Mucosa of rectum (tissue), 2 donors: ENCODE data around the gene IKZF1.
A peak's percentile ranks its signal among the peaks of the same experiment; 100 is the strongest.

Source experiments
- H3K27ac ChIP-seq, 2 donors: one replicate each; pipeline ENCODE4 v1.7.0; 2013; ENCODE audit warnings: inconsistent platforms in 2 of 2, low read depth in 2 of 2, low read length in 2 of 2
- H3K27me3 ChIP-seq, 2 donors: one replicate each; pipeline ENCODE4 v1.7.0; 2013; ENCODE audit warnings: low read length in 2 of 2; ENCODE audit not compliant: control insufficient read depth in 2 of 2, insufficient read depth in 2 of 2
- H3K36me3 ChIP-seq, 2 donors: one replicate each; pipeline ENCODE4 v1.7.0; 2013; ENCODE audit warnings: low read length in 2 of 2; ENCODE audit not compliant: control insufficient read depth in 2 of 2, insufficient read depth in 2 of 2
- H3K4me1 ChIP-seq, 2 donors: one replicate each; pipeline ENCODE4 v1.7.0; 2013; ENCODE audit warnings: low read length in 2 of 2, mild to moderate bottlenecking in 1 of 2; ENCODE audit not compliant: control insufficient read depth in 2 of 2, insufficient read depth in 2 of 2
- H3K4me3 ChIP-seq, 2 donors: one replicate each; pipeline ENCODE4 v1.7.0; 2013; ENCODE audit warnings: low read length in 2 of 2
- H3K9ac ChIP-seq, 2 donors: one replicate each; pipeline ENCODE4 v1.7.0; 2013; ENCODE audit warnings: low read length in 2 of 2, low read depth in 1 of 2, mild to moderate bottlenecking in 1 of 2
- H3K9me3 ChIP-seq, 2 donors: one replicate each; pipeline ENCODE4 v1.7.0; 2013; ENCODE audit warnings: low read length in 2 of 2; ENCODE audit not compliant: control insufficient read depth in 2 of 2
- donor health status: healthy.
- donor health status: Normal muscosa, but diverticular disease.

The IKZF1 gene

DNA sequence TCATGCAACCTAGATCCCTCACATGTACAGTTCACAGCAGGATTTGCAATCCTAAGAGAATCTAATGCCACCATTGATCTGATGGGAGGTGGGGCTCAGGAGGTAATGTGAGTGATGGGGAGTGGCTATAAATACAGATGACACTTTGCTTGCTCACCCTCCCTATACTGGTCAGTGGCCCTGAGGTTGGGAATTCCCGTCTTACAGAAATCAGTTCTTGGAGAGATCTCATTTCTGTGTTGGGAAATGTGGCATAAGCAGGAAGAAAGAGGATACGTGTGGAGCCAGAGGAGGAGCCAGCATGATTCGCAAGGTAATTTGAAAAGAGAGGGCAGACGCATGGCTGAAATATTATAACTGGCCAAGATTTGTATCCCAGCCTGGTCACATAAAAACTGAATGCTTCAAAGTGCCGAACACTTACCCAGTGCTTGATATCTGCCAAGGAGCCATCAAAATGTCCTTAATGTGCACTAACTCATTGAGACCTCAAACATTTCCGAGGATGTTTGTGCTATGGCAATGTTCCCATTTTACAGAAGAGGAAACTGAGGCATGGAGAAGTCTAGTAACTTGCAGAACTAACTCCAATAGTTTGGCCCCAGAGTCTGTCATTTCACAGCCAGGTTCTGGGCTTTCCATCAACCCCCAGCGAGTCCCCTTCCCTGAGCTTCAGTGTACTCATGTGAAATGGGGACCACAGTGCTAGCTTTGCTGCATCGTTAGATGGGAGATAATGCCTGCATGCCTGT, 5.5 kb upstream of the IKZF1 start:
- H3K36me3 ChIP-seq, result no peaks in the 10 kb centered on the region
- peaks cover 0 to 3% of the 10 kb centered on the region in 2 donors for H3K27me3 ChIP-seq
- H3K27ac ChIP-seq, result no peak overlapping the region
- no peak overlapping the region for H3K9ac ChIP-seq
- H3K4me3 ChIP-seq, result no peak overlapping the region
- H3K4me1 ChIP-seq, result no peaks in the 10 kb centered on the region
- no peaks in the 10 kb centered on the region for H3K9me3 ChIP-seq

DNA sequence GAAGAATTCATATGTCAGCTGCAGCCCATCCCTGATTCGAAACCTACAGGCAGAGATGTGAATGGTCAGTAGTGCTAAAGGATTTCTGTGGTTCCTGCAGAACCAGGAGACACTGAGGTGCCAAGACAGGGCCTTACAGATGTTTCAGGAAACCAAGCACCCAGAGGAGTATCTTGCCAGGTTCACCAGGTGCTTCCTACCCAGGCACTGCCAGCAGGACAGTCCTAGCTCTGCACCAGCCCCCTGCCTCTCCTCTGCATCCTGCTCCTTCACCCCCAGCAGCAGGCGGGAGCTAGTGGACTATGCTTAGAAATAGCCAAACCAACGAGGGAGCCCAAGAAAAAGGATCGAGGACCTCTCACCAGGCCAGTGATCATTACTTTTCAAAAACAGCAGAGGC, 4.2 kb upstream of the IKZF1 start:
- Histone ChIP-seq H3K27ac (no peak overlapping the region), H3K9me3 (no peaks in the 10 kb centered on the region), H3K36me3 (no peaks in the 10 kb centered on the region), H3K9ac (no peak overlapping the region), H3K4me1 (no peaks in the 10 kb centered on the region), H3K4me3 (no peak overlapping the region), H3K27me3 (peaks cover 4 to 9% of the 10 kb centered on the region in 2 donors)

DNA sequence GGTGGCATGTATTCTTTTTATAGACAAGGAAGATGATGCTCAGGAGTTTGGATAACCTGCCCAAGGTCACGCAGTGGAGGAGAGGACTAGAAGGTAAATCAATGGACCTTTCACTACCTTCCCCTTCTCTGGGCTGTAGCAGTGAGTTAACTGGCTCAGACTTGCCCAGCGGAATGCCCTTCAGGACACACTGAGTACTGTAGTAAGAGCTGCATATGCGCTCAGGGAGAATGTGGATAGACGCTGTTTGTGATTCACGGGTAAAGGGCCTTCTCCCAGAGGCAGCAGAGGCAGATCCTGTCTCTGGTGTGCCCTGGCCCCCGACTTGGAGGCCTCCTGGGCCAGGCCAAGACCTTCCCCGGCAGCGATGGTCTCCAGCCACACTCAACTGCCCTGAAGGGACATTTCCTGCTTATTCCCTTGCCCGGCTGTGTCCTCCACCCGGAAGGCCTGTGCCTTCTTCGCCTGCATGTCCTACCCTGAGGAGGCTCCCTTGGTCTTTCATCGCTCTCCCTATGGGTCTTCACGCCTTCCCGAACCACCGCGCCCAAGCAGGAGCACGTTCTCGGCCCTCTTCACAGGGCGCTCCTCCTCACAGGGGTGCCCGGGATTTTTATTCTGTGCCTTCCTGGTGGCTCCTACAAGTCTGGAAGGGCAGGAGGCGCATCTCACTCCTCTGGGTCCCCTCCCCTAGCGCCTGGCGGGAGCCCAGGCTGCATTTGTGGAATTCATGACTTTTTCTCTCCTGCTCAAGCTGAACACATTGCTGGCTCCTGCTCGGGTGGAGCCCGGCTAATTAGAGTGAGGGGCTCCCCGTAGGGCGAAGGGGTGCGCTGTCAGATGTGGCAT, 1.8 kb upstream of the IKZF1 start:
- Histone ChIP-seq H3K9me3 (no peaks in the 10 kb centered on the region), H3K9ac (no peak overlapping the region), H3K27me3 (peaks cover 7 to 13% of the 10 kb centered on the region in 2 donors), H3K4me1 (no peaks in the 10 kb centered on the region), H3K4me3 (no peak overlapping the region), H3K27ac (no peak overlapping the region), H3K36me3 (no peaks in the 10 kb centered on the region)

DNA sequence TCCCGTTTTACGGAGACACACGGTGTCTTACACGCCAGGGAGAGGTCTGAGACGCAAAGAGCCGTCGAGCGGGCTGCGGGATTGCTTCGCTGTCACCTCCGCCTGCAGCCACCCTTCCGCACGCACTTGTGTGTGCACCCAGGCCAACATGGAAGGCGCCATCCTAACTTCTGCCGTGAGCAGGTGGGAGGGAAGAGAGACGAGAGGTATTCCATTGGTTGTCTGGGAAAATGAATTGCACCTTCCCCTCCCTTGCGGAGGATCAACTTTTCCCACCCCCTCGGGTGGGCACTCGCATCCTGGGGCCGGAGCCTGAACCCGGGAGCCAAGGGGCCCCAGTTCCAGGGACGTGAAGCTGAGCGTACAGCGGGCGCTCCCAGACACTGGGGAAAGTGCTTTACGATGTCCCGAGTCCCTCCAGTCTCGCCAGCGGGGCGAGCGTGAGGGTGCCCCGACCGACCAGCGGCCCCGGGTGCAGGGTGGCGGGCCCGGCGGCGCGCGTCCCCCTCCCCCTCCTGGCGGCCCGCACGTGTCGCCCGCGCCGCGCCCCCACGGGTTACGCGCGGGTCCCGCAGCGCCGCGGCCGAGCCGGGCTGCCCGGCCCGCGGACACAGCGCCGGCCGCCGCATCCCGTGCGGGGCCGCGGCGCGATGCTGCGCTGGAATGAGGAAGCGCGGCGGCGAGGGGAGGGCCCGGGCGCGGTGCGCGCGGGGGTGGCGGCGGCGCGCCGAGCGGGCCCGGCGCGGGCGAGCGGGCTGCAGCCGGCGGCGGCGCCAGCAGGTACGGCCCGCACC, 984 bp upstream of the IKZF1 start:
- H3K36me3 ChIP-seq, result no peaks in the 10 kb centered on the region
- H3K9ac ChIP-seq, result no peak overlapping the region
- H3K4me3 ChIP-seq, result peak overlapping the region in 1 of 2 donors; percentile 41
- peaks cover 7 to 13% of the 10 kb centered on the region in 2 donors for H3K27me3 ChIP-seq
- H3K27ac ChIP-seq, result peak overlapping the region in 1 of 2 donors; percentile 56
- no peaks in the 10 kb centered on the region for H3K9me3 ChIP-seq
- H3K4me1 ChIP-seq, result no peaks in the 10 kb centered on the region

DNA sequence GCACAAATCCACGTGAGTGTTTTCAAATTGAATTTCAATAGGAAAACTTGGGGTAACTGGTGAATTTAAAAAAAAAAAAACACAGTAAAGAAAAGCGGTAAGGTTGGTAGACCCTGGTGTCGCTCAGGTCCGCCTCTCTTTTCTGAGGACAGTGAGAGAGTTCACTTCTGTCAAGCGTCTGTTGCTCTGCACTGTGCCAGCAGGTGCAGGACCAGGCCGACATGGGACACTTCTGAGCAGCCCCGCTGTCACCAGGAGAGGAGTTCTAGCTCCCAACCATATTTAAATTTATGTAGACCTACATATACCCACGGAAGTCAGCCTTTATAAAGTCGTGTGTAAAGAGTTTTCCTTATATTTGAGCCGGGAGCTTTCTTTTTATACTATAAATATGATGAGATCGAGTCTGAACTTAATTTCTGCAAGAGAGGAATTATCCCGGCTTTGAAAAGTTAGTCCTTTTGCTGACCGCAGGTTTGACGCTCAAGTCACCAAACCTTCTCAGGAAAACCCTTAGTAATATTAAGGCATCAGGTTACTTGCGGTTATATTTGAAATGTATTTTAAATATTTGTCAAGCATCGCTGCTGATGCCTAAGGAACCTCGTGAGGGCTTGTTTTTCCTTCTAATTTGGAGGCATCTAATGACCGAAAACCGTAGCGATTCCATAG, 531 bp downstream of the IKZF1 start:
- Histone ChIP-seq H3K9me3 (no peaks in the 10 kb centered on the region), H3K27ac (peak overlapping the region; percentile 56 to 74), H3K36me3 (no peaks in the 10 kb centered on the region), H3K4me1 (no peaks in the 10 kb centered on the region), H3K9ac (peak overlapping the region; percentile 65 to 74), H3K4me3 (peak overlapping the region; percentile 58 to 79), H3K27me3 (peaks cover 8 to 13% of the 10 kb centered on the region in 2 donors)

DNA sequence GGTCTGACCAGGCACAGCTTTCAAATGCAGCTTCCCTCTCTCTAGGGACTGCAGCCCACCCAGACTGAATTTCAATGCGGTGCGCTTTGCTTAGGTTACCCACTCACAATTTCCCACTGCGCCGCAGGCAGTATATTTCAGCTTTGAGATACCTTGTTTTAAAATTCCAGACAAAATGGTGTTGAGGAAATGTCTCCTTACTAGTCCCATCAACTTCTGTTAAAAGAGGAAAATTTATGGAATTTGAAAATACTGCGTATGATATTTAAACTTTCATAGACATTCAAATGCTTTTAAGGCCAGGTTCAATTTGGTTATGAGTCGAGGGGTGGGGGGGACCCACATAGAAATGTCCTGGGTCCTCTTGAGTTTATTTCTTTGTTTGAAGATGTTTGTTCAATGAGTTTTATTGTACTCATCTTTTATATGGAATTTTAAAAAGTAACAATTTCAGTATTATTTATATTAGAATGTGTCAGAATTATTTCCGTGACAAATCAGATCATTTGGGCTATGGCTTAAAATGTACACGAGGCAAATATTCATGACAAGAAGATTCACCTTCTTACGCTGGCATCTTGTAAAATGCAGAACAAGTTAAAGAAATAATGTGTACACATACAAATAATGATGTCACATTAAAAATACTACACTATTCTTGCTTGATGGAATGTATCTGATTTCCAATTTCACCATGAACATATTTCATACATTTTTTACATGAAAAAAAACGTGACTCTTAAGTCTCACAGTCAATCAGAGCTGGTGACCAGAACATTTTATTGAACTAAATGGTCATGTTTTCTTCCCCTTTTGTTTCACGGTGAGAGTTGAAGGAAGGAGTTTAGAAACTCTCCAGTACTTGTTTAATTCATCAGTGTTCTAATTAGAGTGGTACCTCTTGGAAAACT, 1.3 kb downstream of the IKZF1 start:
- Histone ChIP-seq H3K9ac (peak overlapping the region; percentile 65 to 74), H3K27me3 (peaks cover 8 to 13% of the 10 kb centered on the region in 2 donors), H3K4me3 (peak overlapping the region; percentile 58 to 79), H3K27ac (peak overlapping the region; percentile 56 to 74), H3K36me3 (no peaks in the 10 kb centered on the region), H3K9me3 (no peaks in the 10 kb centered on the region), H3K4me1 (no peaks in the 10 kb centered on the region)

DNA sequence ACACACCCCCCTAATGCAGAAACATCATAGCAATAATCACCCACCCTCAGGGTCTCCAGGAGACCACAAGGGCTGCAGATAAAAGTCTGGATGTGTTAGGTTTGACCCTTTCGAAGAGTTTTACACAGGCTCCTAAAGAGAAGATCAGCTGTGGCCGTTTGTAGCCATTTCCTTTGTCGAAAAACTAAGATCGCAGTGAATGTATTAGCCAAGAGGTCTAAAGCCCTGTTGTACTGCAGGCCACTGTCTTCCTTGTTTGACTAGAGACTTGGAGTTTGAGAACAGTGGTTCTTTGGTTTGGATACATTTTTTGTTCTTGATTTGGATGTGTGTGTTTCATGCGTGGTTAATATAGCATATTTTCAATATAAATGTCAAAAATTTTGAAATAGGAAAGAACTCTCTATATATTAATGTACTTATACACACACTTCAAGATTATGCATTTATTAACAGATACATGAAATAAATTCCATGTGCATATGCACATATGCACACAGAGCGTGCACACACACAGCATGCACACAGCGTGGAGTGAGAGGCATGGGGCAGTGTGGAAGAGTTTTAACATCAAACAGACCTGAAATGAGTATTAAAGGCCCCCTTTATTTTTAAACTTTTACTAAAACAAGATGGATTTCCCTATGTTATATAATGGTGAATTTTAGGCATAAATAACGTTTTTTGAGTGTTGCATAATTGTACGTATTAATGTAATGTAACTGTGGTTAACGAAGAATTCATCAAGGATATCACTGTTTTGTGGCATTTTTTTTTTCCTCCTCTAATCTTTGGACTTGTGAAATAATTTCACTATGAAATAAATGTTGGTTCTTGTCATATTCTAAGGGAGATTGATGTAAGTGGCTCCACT, 2.2 kb downstream of the IKZF1 start:
- no peaks in the 10 kb centered on the region for H3K36me3 ChIP-seq
- no peaks in the 10 kb centered on the region for H3K9me3 ChIP-seq
- peak overlapping the region; percentile 56 to 58 for H3K27ac ChIP-seq
- H3K4me1 ChIP-seq, result no peaks in the 10 kb centered on the region
- peak overlapping the region; percentile 29 to 68 for H3K9ac ChIP-seq
- peaks cover 8 to 13% of the 10 kb centered on the region in 2 donors for H3K27me3 ChIP-seq
- peak overlapping the region; percentile 49 to 79 for H3K4me3 ChIP-seq

DNA sequence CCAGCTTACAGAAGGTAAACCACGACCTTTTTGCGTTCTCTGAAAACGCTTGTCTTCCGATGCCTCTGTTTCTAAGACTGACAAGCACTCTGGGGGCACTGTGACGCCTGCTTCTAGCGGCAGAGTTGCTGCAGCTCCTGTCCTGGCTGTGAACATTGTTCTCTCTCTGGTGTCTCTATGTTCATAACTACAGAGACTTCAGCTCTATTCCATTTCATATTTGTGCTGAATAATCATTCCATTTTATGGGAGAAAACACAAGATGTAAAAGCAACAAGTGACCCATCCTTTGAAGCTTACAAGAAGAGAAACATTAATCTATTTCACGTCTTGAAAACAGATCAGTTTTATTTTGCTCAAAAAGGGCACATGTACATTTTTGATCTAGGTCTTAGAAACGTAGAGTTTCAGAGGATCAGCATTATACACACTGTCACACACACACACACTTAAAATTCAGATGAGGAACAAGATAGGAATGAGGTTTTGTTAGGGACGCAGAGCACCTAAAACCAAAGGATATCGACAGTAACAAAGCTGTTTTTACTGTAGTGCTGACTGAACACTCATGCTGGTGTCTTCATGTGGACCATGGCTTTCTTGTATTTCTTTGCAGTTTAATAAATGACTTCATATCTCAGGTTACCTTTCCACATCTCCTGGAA, 3.0 kb downstream of the IKZF1 start:
- Histone ChIP-seq H3K27ac (peak overlapping the region; percentile 56 to 58), H3K9me3 (no peaks in the 10 kb centered on the region), H3K36me3 (no peaks in the 10 kb centered on the region), H3K9ac (peak overlapping the region; percentile 29 to 68), H3K4me1 (no peaks in the 10 kb centered on the region), H3K4me3 (peak overlapping the region in 1 of 2 donors; percentile 79), H3K27me3 (peaks cover 8 to 13% of the 10 kb centered on the region in 2 donors)
